Measurements from ENCODE around the gene PTPRR.

Gene PTPRR

DNA sequence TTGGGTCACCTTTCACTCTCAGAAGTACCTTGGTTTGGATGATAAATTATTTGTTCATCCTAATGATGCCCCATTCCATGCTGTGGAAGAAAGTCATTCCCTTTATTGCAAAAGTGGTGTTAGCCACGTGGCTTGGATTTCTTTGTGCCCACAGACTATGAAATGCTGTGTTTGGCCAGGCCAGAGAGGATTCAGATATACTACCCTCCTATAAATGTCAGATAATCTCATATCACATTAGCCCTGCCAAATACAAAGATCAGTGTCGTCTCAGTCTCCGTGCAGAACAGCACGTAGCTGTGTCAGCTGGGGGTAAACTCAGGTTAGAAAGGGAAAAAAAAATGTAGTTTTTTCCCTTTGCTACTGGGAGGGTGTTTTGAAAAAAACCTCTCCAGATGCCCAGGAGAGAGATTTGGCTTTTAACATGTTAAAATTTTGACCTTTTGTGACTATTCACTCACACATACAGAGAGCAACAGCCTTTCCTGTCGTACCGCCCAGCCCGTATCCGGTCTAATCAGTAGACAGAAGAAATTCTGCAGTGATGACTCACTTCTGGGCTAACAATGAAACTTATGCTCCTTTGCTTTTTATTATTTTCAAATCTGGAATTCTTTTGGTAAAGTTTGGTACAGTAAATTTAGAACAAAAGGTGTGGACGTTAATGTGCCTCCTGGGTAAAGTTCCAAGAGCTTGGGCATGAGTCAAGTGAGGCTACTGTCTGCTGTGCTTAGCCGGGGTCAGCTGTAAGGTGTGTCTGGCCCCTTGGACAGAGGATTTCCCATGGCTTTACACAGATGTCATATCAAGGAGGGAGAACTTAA is 274.8 kb downstream of the PTPRR start:
- peak; percentile 97 for DNase-seq (ENCODE audit: low spot score)

GRCh38 chr12:70644861-70645260 is 275.7 kb downstream of the PTPRR start:
- peak; percentile 19 for DNase-seq (ENCODE audit: low spot score)

GRCh38 chr12:70643939-70644338 is 276.6 kb downstream of the PTPRR start:
- DNase-seq (ENCODE audit: low spot score) = no peak

GRCh38 chr12:70641691-70642090 is 278.8 kb downstream of the PTPRR start:
- DNase-seq (ENCODE audit: low spot score) = no peak

DNA sequence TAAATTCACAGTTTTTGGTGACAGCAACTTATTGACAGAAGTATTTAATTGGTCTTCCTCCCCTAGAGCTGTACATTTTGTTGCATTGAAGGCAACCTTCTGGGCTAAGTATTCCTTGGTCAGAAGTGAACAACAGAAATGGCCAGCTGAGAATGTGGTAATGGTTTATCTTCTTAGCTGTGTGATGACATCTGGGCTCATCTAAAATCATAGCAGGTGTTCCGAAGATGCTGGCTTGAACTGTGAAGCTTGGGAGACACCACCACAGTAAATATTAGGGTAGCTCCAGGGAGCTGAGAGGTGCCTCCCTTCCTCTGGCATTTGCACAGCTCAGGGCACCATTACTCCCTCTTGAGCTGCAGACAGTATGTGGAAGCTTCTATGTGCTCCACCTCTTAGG is 279.6 kb downstream of the PTPRR start:
- DNase-seq (ENCODE audit: low spot score) = no peak

DNA sequence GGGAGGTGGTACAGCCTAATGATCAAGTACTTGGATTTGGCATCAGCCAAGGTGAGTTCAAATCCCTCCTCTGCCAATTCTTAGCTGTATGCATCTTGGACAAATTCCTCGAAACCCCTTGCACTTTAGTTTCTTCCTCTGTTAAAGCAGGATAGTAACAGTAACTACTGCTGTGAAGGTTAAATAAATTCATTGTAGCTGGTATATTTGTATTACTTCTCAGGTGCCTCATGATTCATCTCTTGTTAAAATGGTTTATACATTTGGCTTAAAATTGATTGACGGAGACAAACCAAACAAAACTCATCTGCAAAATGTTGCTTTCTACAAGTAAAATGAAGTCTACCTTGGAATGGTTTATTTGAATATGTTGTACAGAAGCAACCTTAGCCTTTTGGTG is 281.0 kb downstream of the PTPRR start:
- DNase-seq (ENCODE audit: low spot score) = no peak

GRCh38 chr12:70638639-70639360 is 281.7 kb downstream of the PTPRR start:
- peak; percentile 82 for DNase-seq (ENCODE audit: low spot score)

- no peak for DNase-seq (ENCODE audit: low spot score)
Measured at GRCh38 chr12:70637303-70638085, 283.0 kb downstream of the PTPRR start, which contains the start of gene PTPRB. Gene PTPRB (minus strand): TSS chr12:70637429. CDS start chr12:70637395, 34 bp downstream.

DNA sequence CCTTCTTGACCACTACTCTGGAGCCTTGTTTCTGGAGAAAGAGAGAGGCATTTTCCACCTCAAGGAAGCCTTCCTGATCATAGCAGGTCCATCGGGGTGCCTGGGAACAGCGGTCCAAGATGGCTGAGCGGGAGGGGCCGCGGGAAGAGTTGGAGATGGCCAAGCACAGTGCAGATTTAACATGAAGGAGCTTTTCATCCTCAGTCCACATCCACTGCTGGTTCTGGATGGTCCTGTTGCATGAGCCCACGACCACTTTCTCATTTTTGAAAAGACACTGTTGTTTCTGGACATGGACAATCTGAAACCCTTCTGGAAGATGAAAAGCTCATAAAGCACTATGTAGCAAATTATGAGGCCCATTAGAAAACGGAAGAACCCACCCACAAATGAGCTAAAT is 284.8 kb downstream of the PTPRR start:
- no peak for DNase-seq (ENCODE audit: low spot score)

GRCh38 chr12:70628701-70629480 is 291.6 kb downstream of the PTPRR start:
- peak; percentile 62 for DNase-seq (ENCODE audit: low spot score)

- no peak for DNase-seq (ENCODE audit: low spot score)
Measured at GRCh38 chr12:70627677-70628076, 292.9 kb downstream of the PTPRR start.

DNA sequence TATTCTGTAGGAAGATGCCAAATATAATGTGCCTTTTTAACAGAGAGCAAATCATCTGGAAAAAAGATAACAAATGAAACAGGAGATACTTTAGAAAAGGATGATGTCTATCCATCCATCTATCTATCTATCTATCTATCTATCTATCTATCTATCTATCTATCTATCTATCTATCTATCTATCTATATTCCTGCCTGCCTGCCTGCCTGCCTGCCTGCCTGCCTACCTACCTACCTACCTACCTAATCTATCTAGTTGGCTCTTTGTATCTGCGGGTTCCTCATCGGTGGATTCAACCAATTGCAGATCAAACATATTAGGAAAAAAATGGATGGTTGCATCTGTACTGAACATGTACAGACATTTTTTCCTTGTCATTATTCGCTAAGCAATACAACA is 294.4 kb downstream of the PTPRR start:
- no peak for DNase-seq (ENCODE audit: low spot score)

DNA sequence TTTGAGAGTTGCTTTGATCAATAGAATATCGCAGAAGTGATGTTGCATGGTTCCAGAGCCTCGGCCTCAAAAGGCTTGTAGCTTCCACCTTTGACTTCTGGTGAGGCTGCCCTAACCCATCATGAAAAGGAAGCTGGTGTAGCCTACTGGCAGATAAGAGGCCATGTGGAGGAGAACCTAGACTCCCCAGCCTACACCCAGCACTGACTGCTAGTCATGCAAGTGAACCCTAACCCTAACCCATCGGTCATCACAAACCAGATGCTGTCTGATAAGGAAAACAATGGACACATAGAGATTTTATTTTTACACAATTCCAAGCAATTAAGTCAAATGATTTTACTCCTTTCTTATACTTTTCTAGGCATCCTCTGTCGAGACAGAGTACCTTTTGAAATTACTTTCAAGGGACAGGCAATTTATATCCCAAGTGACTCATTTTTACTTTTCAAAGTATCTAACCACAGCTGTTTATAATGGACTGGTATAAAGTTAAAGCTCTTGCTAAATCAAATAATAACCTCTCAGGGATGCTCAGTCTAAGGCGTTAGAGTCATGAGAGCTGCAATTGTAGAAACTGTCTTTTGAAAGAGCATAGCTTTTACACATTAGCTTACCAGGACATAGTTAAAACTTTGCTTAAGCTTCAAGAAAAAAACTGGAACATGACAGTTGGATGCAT is 300.9 kb downstream of the PTPRR start:
- DNase-seq (ENCODE audit: low spot score) = no peak

DNA sequence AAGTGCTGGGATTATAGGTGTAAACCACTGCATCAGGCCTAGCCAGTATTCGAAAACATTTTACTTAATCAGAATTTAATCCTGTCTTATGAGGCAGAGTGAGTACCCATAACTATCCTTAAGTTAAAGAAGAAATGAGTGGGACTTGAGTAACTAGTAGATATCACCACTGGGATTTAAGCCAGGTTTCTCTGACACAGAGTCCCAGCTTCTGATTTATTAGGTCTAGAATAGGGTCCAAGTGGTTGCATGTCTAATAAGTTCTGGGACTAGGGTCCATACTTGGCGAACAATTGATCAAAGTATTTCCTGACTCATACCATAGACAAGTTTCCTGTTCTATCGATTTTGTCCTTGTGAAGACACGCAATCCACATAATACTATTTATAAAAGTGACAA is 302.2 kb downstream of the PTPRR start:
- DNase-seq (ENCODE audit: low spot score) = no peak

GRCh38 chr12:70617450-70617849 is 303.1 kb downstream of the PTPRR start:
- DNase-seq (ENCODE audit: low spot score) = no peak

- no peak for DNase-seq (ENCODE audit: low spot score)
Measured at GRCh38 chr12:70615174-70615866, 305.2 kb downstream of the PTPRR start.

DNA sequence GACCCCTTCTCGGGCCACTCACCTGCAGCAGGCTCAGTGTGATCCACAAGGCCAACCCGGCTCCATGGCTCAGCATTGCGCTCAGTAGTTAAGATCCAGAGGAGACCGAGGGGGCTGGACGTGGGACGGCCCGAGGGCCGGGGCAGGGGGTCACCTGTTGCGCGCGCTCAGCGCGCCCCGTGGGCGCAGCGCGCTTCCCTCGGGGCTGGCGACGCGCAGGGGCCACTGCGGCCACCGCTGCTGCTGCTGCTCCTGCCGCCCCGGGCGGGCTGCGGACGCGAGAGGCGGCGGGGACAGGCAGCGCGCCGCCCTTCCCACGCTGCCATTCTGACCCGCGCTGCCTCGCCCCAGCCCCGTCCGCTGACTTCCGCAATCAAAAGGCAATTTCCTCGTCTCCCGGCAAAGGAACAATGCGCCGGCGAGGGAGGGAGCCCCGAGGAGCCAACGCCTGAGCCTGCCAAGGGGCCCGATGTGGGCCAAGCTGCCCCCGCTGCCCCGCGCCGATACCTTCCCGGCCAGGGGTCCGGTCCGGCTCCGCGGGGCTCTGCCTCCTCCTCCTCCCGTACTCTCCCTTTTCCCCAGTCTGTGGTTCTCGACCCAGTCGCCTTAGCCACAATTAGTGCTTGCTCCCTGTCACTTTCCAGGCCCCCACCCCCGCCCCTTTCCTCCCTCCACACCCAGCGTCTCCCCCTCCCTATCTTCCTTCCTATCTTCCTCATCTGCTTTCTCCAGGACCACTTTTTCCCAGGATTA is 310.6 kb downstream of the PTPRR start:
- peak; percentile 55 for DNase-seq (ENCODE audit: low spot score)

DNA sequence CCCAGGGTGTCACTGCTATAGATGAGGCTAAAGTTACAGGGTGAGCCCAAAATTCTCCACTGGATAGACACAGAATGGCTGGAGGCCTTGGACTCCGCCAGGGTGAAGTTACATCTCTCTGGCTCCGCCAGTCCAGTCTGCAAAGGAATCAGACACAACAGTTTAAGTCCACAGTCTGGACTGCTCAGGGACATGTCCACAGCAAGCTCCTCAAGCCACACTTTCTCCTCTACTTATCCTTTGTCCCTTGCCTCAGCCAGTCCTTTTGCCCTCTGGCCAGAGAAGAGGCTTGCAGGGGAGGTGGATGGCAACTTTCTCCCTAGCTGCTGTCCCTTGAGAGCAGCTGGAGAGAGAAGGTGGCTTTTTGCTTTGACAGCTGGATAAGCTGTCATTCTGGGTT is 311.3 kb downstream of the PTPRR start:
- no peak for DNase-seq (ENCODE audit: low spot score)

DNA sequence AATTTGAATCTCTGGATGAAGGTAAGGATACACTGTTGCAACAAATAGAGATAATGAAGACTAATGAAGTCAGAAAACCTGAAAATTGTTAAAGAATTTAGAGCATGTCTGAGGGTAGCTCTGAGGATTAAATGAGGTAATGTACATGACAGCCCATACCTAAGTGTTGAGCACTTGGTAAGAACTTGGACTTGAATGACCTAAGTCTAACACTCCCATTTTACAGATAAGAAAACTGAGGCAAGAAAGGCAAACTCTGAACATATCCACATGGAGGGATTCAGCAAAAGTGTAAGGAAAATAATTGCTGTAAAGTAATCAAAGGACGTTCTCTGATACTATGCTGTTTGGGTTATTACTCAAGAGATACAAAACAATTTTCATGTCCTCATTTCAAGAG is 312.4 kb downstream of the PTPRR start:
- no peak for DNase-seq (ENCODE audit: low spot score)

DNA sequence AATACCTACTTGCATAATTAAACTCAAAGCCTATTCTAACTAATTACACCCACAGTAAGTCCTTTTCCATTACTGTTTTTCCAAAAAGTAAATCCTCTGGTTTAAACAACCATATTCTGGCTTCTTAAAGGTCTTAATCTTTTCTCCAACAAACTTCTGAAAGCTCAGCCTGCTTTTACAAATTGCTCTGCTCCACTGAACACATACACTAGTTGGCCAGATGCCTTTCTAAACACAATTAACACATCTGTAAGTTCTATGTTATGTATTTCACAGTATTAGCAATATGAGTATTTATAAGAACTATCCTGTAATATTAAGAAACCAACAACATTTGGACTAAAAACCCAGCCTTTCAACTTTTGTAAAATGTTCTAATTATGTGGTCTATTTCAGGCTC is 313.4 kb downstream of the PTPRR start:
- DNase-seq (ENCODE audit: low spot score) = no peak

All from kidney tubule cell (primary cell).